T-helper 2 cell treated with Interferon-gamma antibody and Interleukin-4, amounts not matched to agents 5 μg/mL and 100 μg/mL, for 36 hours (primary cell): Measurements from ENCODE around the gene CA4.
"Not testable (repeated sequence)": the region's sequence is repeated elsewhere in the genome, so short reads cannot be mapped to it uniquely, and the experiment has no call there.

Experiments
- DNase-seq: peaks from one replicate; pipeline ENCODE4 v3.0.0; 2021; ENCODE audit warnings: low spot score
- H3K27ac Mint-ChIP-seq: one replicate; pipeline ENCODE4 v1.8.0; 2021; ENCODE audit warnings: mild to moderate bottlenecking, mixed read lengths
- H3K27me3 Mint-ChIP-seq: one replicate; pipeline ENCODE4 v1.8.0; 2021; ENCODE audit warnings: low read depth, mixed read lengths
- H3K36me3 Mint-ChIP-seq: one replicate; pipeline ENCODE4 v1.8.0; 2021; ENCODE audit warnings: low read depth, mixed read lengths
- H3K4me1 Mint-ChIP-seq: one replicate; pipeline ENCODE4 v1.8.0; 2021; ENCODE audit warnings: low read depth, mixed read lengths
- H3K4me3 Mint-ChIP-seq: one replicate; pipeline ENCODE4 v1.8.0; 2022; ENCODE audit warnings: mild to moderate bottlenecking, moderate library complexity, mixed read lengths
- H3K9me3 Mint-ChIP-seq: one replicate; pipeline ENCODE4 v1.8.0; 2021; ENCODE audit warnings: mixed read lengths

CA4 gene

DNA sequence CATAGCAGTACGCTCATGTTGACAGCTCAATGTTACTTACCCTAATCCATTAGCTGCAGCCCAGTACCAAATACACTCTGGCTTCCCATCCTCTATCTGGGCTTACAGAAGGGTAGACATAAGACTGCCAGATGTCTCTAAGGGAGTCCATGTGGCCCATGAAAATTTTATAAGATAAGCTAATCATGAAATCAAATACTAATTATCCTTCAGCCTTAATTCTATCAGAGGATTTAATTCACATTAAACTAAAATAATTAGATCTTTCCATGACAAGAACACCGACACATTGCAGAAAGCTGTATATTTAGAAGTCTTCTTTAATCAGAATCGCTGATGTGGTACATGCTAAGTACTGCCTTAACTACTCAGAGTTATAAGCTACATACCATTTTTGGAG is 43.3 kb downstream of the CA4 start:
- peaks cover 35% of the 10 kb centered on the region for H3K36me3 Mint-ChIP-seq
- not testable (repeated sequence) for H3K27me3 Mint-ChIP-seq, H3K4me3 Mint-ChIP-seq, H3K4me1 Mint-ChIP-seq, H3K9me3 Mint-ChIP-seq, H3K27ac Mint-ChIP-seq, DNase-seq

DNA sequence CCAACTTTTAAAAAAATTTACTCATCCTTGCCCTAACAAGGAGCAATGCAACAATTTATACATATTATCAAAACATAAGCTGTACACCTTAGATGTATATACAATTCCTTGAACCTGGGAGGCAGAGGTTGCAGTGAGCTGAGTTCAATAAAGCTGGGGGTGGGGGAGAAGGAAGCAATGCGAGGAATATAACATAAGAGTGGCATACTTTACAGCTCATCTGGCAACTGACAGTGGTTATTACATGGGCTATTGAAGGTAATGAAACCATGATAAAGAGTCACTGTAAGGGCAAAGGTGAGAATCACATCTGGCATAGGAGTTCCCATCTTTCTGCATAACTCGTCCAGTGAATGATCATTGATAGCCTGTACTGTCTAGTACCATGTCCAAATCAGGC is 43.7 kb downstream of the CA4 start:
- Mint-ChIP-seq H3K4me3 (no peak overlapping the region), H3K27me3 (no peaks in the 10 kb centered on the region), H3K36me3 (peaks cover 39% of the 10 kb centered on the region), H3K4me1 (no peaks in the 10 kb centered on the region), H3K9me3 (no peaks in the 10 kb centered on the region), H3K27ac (no peak overlapping the region)
- DNase-seq = no peak

DNA sequence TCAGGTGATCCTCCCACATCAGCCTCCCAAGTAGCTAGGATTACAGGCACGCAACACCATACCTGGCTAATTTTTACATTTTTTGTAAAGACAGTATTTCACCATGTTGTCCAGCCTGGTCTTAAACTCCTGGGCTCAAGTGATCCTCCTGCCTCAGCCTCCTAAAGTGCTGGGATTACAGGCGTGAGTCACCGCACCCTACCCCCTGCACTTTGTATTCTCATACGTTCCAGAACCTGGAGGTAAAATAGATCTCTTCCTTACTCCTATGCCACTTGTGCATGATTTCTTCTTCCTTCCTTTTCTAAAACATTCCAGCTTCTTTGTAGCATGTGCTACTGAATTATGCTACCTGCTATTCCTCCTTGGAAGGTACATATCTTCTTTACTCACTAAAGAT is 44.4 kb downstream of the CA4 start:
- not testable (repeated sequence) for H3K4me3 Mint-ChIP-seq, DNase-seq, H3K4me1 Mint-ChIP-seq, H3K27ac Mint-ChIP-seq, H3K9me3 Mint-ChIP-seq, H3K27me3 Mint-ChIP-seq
- peaks cover 34% of the 10 kb centered on the region for H3K36me3 Mint-ChIP-seq

- H3K4me1 Mint-ChIP-seq, DNase-seq, H3K9me3 Mint-ChIP-seq, H3K27ac Mint-ChIP-seq, H3K27me3 Mint-ChIP-seq, H3K4me3 Mint-ChIP-seq: not testable (repeated sequence)
- peaks cover 22% of the 10 kb centered on the region for H3K36me3 Mint-ChIP-seq
Observed at GRCh38 chr17:60198630-60199029, 48.9 kb downstream of the CA4 start.

- DNase-seq, H3K4me3 Mint-ChIP-seq, H3K36me3 Mint-ChIP-seq, H3K27me3 Mint-ChIP-seq, H3K9me3 Mint-ChIP-seq, H3K4me1 Mint-ChIP-seq, H3K27ac Mint-ChIP-seq: not testable (repeated sequence)
Observed at GRCh38 chr17:60205782-60206181, 56.0 kb downstream of the CA4 start.

DNA sequence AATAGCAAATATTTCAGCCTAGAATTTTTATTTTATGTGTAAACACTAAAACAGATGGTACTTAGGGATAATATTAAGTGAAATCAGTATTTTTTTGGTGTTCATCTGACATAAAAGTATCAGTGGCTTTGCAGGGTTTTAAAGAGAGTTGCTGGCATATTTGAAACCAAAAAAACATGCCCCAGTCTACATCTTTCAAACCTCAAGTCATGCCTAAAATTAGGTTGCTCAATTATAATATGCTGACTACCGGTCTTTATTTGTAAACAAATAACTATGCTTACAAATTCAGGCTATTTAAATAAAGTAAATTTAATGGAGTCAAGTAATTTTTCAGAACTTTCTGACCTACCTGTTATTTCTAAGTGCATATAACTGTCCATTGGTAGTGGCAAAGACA is 58.5 kb downstream of the CA4 start:
- not testable (repeated sequence) for H3K27ac Mint-ChIP-seq, H3K4me1 Mint-ChIP-seq, H3K4me3 Mint-ChIP-seq, H3K9me3 Mint-ChIP-seq, H3K36me3 Mint-ChIP-seq, DNase-seq, H3K27me3 Mint-ChIP-seq
